Esophagus muscularis mucosa (tissue), 3 donors: Measurements from ENCODE around the gene ARID1B.

Experiments used
- EP300 ChIP-seq: sonication (generic); formaldehyde crosslinking; IDR thresholded peaks from one replicate; pipeline ENCODE4 v1.6.1; 2017; ENCODE audit warnings: antibody characterized with exemption
- POLR2A ChIP-seq: fragments of 450-650 bp; IDR thresholded peaks from one replicate; pipeline ENCODE4 v1.6.1; 2017; ENCODE audit warnings: antibody characterized with exemption, moderate library complexity, mild to moderate bottlenecking, low read depth
- POLR2AphosphoS5 ChIP-seq, 2 donors: sonication (generic); formaldehyde crosslinking; IDR thresholded peaks; one replicate each; pipeline ENCODE4 v1.6.1; 2017; ENCODE audit warnings: antibody characterized with exemption in 2 of 2

GRCh38 chr6:157091243-157091642, 314.1 kb downstream of the ARID1B start:
- TF ChIP-seq POLR2AphosphoS5 (IDR thresholded peaks at IDR 0.05) (no peak), EP300 (no peak), POLR2A (no peak)
